ENCODE results near the gene RABAC1. TPM values are rescaled to one million over a fixed set of nuclear protein-coding genes. Genes with fewer than 3 reads are reported as not detected.

RABAC1 gene
- total RNA-seq, 1 donor from 2014 or later, result 93.4 TPM

DNA sequence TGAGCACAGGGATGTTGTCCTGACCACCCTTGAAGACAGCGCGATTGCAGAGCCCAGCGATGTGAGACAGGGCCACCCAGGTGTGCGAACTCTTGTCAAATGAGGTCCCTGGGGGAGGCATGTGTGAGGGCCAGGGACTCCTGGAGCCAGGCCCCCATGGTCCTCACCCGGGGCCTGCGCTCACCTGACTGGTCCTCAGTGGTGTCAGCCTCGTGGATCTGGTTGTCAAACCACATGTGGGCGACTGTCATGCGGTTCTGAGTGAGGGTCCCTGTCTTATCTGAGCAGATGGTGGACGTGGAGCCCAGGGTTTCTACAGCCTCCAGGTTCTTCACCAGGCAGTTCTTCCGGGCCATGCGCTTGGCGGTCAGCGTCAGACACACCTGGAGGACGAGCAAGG is 22.6 kb upstream of the RABAC1 start:
- no peaks in the 10 kb centered on the region for H3K27me3 Mint-ChIP-seq (ENCODE audit: low read depth)
- no peak overlapping the region for H3K4me3 Mint-ChIP-seq
- H3K9me3 Mint-ChIP-seq, result no peaks in the 10 kb centered on the region
- DNase-seq (ENCODE audit: low read depth, low spot score), result no peak
- no peaks in the 10 kb centered on the region for H3K36me3 Mint-ChIP-seq (ENCODE audit: low read depth)
- H3K4me1 Mint-ChIP-seq, result no peaks in the 10 kb centered on the region
- TF ChIP-seq, protein P1, sequence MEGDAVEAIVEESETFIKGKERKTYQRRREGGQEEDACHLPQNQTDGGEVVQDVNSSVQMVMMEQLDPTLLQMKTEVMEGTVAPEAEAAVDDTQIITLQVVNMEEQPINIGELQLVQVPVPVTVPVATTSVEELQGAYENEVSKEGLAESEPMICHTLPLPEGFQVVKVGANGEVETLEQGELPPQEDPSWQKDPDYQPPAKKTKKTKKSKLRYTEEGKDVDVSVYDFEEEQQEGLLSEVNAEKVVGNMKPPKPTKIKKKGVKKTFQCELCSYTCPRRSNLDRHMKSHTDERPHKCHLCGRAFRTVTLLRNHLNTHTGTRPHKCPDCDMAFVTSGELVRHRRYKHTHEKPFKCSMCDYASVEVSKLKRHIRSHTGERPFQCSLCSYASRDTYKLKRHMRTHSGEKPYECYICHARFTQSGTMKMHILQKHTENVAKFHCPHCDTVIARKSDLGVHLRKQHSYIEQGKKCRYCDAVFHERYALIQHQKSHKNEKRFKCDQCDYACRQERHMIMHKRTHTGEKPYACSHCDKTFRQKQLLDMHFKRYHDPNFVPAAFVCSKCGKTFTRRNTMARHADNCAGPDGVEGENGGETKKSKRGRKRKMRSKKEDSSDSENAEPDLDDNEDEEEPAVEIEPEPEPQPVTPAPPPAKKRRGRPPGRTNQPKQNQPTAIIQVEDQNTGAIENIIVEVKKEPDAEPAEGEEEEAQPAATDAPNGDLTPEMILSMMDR (conservative IDR thresholded peaks at IDR 0.05), result no peak
- no peak overlapping the region for H3K27ac Mint-ChIP-seq (ENCODE audit: unreplicated experiment)

DNA sequence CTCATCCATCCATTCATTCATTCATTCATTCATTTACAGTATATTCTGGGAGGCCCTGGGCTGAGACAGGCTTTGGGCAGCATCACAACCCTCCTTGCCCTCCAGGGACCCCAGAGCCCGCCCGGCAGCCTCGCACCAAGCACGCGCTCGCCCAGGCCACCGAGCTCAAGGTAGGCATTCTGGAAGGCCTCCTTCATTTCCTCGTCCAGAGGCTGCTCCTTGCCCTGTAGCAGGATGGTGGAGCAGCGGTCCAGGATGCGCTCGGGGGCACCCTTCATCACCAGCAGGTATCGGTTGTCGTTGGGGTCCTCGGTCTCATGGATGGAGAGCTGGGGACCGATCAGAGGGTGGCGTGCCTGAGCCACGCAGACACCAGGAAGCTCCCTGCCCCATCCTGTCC is 19.3 kb upstream of the RABAC1 start:
- TF ChIP-seq, protein P1 (conservative IDR thresholded peaks at IDR 0.05), result no peak
- H3K27ac Mint-ChIP-seq (ENCODE audit: unreplicated experiment), result no peak overlapping the region
- no peaks in the 10 kb centered on the region for H3K36me3 Mint-ChIP-seq (ENCODE audit: low read depth)
- no peaks in the 10 kb centered on the region for H3K9me3 Mint-ChIP-seq
- no peak overlapping the region for H3K4me3 Mint-ChIP-seq
- no peaks in the 10 kb centered on the region for H3K27me3 Mint-ChIP-seq (ENCODE audit: low read depth)
- H3K4me1 Mint-ChIP-seq, result no peaks in the 10 kb centered on the region
- no peak for DNase-seq (ENCODE audit: low read depth, low spot score)

- Mint-ChIP-seq H3K4me1 (no peaks in the 10 kb centered on the region), H3K36me3 (ENCODE audit: low read depth) (no peaks in the 10 kb centered on the region), H3K9me3 (no peaks in the 10 kb centered on the region), H3K27ac (ENCODE audit: unreplicated experiment) (no peak overlapping the region), H3K27me3 (ENCODE audit: low read depth) (no peaks in the 10 kb centered on the region), H3K4me3 (no peak overlapping the region)
- TF ChIP-seq, protein P1 (conservative IDR thresholded peaks at IDR 0.05), result no peak
- DNase-seq (ENCODE audit: low read depth, low spot score), result no peak
Measured at GRCh38 chr19:41977916-41978315, 18.8 kb upstream of the RABAC1 start.

GRCh38 chr19:41974652-41975051 is 15.5 kb upstream of the RABAC1 start:
- H3K4me1 Mint-ChIP-seq, result no peaks in the 10 kb centered on the region
- no peaks in the 10 kb centered on the region for H3K36me3 Mint-ChIP-seq (ENCODE audit: low read depth)
- TF ChIP-seq, protein P1 (conservative IDR thresholded peaks at IDR 0.05), result no peak

DNA sequence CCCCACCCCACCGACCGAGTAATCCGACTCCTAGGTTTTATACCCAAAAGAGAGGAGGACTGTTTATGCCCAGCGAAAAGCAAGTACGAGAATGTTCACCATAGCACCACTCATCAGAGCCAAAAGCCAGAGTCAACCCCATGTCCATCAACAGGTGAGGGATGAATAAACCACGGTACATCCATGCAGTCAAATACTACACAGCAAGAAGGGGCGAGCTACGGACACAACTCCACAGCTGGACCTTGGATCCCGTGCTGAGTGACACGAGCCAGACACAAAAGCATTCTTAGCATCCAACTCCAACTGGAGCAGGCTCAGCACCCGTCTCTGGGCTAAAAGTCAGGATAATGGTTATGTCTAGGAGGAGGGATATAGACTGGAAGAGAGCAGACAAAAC is 12.2 kb upstream of the RABAC1 start:
- no peak overlapping the region for H3K4me3 Mint-ChIP-seq
- H3K4me1 Mint-ChIP-seq, result no peaks in the 10 kb centered on the region
- no peak for DNase-seq (ENCODE audit: low read depth, low spot score)
- H3K27me3 Mint-ChIP-seq (ENCODE audit: low read depth), result no peaks in the 10 kb centered on the region
- TF ChIP-seq, protein P1 (conservative IDR thresholded peaks at IDR 0.05), result no peak
- H3K9me3 Mint-ChIP-seq, result no peaks in the 10 kb centered on the region
- no peaks in the 10 kb centered on the region for H3K36me3 Mint-ChIP-seq (ENCODE audit: low read depth)
- no peak overlapping the region for H3K27ac Mint-ChIP-seq (ENCODE audit: unreplicated experiment)

More at GRCh38 chr19:41974652-41975051, 15.5 kb upstream of the RABAC1 start:
- no peak overlapping the region for H3K27ac Mint-ChIP-seq (ENCODE audit: unreplicated experiment)
- no peak for DNase-seq (ENCODE audit: low read depth, low spot score)
- no peaks in the 10 kb centered on the region for H3K27me3 Mint-ChIP-seq (ENCODE audit: low read depth)
- H3K4me3 Mint-ChIP-seq, result no peak overlapping the region
- H3K9me3 Mint-ChIP-seq, result no peaks in the 10 kb centered on the region
